Chondrocyte (in vitro differentiated cells): Measurements from ENCODE around the gene NAALADL2. TPM values are rescaled to one million over a fixed set of nuclear protein-coding genes. Genes with fewer than 3 reads are reported as not detected.
"Not testable (repeated sequence)": the region's sequence is repeated elsewhere in the genome, so short reads cannot be mapped to it uniquely, and the experiment has no call there.

ENCODE experiments used
- DNase-seq: peaks from one replicate; pipeline ENCODE4 v3.0.0; 2021; ENCODE audit warnings: mixed read lengths, low spot score
- H3K27ac Mint-ChIP-seq: one replicate; pipeline ENCODE4 v1.8.0; 2021; ENCODE audit warnings: mild to moderate bottlenecking, moderate library complexity, mixed read lengths; ENCODE audit not compliant: unreplicated experiment
- H3K27me3 Mint-ChIP-seq: 2 replicates; pipeline ENCODE4 v1.8.0; 2021; ENCODE audit warnings: low read depth, mixed read lengths
- H3K36me3 Mint-ChIP-seq: 2 replicates; pipeline ENCODE4 v1.8.0; 2021; ENCODE audit warnings: low read depth, mixed read lengths
- H3K4me1 Mint-ChIP-seq: 2 replicates; pipeline ENCODE4 v1.8.0; 2021; ENCODE audit warnings: low read depth, mild to moderate bottlenecking, mixed read lengths
- H3K4me3 Mint-ChIP-seq: one replicate; pipeline ENCODE4 v1.8.0; 2021; ENCODE audit warnings: mild to moderate bottlenecking, moderate library complexity, mixed read lengths; ENCODE audit not compliant: unreplicated experiment
- H3K9me3 Mint-ChIP-seq: 2 replicates; pipeline ENCODE4 v1.8.0; 2021; ENCODE audit warnings: low read depth, mixed read lengths
- total RNA-seq: library from RNA; stranded (reverse); gene quantifications from 3 replicates; pipeline ENCODE4 v1.2.1, GENCODE V29; 2021
- TF ChIP-seq, protein P1 (sequence below): fragments of 200-600 bp; sonication (generic); IDR thresholded peaks from 2 replicates; pipeline ENCODE4 v1.5.0; 2021; ENCODE audit warnings: antibody characterized with exemption, mild to moderate bottlenecking, moderate library complexity

NAALADL2 gene
- total RNA-seq, 1 donor from 2014 or later, result 8.0 TPM

DNA sequence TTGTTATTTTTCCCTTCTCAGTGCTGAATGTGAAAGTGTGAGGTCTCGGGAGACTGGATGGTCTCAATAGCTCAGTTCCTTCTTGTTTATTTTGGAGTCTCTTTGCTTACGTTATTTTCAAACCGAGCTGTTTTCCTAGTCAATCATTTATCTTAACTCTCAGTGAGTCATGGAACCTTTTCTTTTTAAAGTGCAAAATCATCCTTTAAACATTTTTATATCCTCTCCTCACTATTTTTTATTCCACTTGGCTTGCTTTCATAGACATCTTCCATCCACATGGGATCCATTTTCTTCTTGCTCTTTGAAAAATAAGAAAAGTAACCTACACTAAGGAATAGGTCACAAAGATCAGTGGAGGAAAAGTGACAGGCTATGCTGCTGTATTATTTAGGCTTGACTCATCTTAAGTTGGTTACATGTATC lies 497.8 kb downstream of the NAALADL2 start:
- Mint-ChIP-seq H3K36me3 (peaks cover 2% of the 10 kb centered on the region), H3K27me3 (no peaks in the 10 kb centered on the region), H3K4me1 (peaks cover 11% of the 10 kb centered on the region), H3K9me3 (peaks cover 7% of the 10 kb centered on the region), H3K27ac (no peak overlapping the region), H3K4me3 (no peak overlapping the region)
- no peak for DNase-seq
- TF ChIP-seq, protein P1, sequence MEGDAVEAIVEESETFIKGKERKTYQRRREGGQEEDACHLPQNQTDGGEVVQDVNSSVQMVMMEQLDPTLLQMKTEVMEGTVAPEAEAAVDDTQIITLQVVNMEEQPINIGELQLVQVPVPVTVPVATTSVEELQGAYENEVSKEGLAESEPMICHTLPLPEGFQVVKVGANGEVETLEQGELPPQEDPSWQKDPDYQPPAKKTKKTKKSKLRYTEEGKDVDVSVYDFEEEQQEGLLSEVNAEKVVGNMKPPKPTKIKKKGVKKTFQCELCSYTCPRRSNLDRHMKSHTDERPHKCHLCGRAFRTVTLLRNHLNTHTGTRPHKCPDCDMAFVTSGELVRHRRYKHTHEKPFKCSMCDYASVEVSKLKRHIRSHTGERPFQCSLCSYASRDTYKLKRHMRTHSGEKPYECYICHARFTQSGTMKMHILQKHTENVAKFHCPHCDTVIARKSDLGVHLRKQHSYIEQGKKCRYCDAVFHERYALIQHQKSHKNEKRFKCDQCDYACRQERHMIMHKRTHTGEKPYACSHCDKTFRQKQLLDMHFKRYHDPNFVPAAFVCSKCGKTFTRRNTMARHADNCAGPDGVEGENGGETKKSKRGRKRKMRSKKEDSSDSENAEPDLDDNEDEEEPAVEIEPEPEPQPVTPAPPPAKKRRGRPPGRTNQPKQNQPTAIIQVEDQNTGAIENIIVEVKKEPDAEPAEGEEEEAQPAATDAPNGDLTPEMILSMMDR, result no peak

DNA sequence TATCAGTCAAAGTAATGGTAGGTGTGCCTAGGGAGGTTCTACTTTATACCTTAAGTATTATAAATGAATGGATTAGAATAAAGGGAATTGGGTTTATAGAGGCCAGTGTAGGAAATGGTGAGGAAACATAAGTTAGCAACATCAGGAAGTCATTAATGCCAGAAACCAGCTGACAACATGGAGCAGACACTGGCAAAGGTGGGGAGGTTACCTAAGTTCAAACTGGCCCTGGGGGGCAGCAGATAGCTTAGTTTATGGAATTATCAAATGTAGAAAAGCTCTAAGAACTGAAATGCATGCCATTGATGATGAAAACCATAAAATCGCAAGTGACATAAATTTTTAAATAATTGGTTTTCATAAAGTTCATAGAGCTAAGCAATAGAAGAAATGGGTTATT lies 498.6 kb downstream of the NAALADL2 start:
- H3K4me1 Mint-ChIP-seq, result peaks cover 11% of the 10 kb centered on the region
- H3K27ac Mint-ChIP-seq, result no peak overlapping the region
- no peaks in the 10 kb centered on the region for H3K27me3 Mint-ChIP-seq
- H3K36me3 Mint-ChIP-seq, result peaks cover 5% of the 10 kb centered on the region
- DNase-seq, result no peak
- no peak overlapping the region for H3K4me3 Mint-ChIP-seq
- TF ChIP-seq, protein P1, result no peak
- H3K9me3 Mint-ChIP-seq, result peaks cover 14% of the 10 kb centered on the region

DNA sequence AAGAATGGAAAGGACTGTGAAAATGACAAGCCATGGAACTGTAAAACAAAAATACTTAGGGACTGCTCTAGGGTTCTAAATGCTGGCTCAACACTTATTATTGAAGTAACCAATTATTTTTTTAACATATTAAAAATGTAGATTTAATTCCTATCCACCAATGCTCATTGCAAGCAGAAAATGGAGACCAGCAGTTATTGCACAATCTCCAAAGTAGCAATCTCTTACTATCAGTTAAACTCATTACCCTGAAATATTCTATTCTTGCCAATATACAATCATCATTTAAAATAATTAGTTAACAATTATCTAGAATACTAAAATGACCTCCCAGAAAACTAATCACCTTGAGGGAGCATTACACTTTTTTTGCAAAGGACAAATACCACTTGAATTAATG lies 499.8 kb downstream of the NAALADL2 start:
- no peak for DNase-seq
- H3K9me3 Mint-ChIP-seq, result peaks cover 17% of the 10 kb centered on the region
- H3K36me3 Mint-ChIP-seq, result peaks cover 6% of the 10 kb centered on the region
- H3K27ac Mint-ChIP-seq, result no peak overlapping the region
- H3K4me1 Mint-ChIP-seq, result peaks cover 12% of the 10 kb centered on the region
- H3K27me3 Mint-ChIP-seq, result no peaks in the 10 kb centered on the region
- TF ChIP-seq, protein P1, result no peak
- H3K4me3 Mint-ChIP-seq, result no peak overlapping the region

DNA sequence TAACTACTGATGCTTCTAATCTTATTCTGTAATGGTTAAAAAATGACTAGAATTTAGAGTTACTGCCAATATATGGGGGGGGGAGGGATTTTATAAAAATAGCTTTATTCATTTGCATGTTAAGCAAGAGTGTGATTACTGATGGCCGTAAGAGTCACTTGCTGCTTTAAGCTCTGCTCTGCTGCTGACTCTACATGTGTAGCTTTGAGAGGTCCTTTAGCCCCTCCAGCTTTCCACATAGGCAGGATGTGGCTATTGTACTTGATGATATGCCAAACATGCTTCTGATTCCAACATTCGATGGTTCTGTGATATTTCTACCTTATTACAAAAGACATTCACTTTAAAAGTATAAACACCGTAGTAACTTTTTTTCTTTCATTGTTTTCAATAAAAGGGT lies 511.3 kb downstream of the NAALADL2 start:
- not testable (repeated sequence) for H3K4me3 Mint-ChIP-seq, DNase-seq, H3K27ac Mint-ChIP-seq, H3K4me1 Mint-ChIP-seq, H3K9me3 Mint-ChIP-seq, H3K36me3 Mint-ChIP-seq, H3K27me3 Mint-ChIP-seq

DNA sequence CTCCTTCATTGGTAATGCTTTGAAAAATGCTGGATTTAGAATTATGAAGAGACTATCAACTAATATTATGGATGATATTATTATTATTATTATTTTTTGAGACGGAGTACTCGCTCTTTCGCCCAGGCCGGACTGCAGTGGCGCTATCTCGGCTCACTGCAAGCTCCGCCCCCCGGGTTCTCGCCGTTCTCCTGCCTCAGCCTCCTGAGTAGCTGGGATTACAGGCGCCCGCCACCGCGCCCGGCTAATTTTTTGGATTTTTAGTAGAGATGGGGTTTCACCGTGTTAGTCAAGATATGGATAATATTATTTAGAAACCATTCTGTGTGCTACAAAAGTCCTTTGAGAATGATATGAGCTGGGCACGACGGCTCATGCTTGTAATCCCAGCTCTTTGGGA lies 512.1 kb downstream of the NAALADL2 start:
- not testable (repeated sequence) for H3K27ac Mint-ChIP-seq

DNA sequence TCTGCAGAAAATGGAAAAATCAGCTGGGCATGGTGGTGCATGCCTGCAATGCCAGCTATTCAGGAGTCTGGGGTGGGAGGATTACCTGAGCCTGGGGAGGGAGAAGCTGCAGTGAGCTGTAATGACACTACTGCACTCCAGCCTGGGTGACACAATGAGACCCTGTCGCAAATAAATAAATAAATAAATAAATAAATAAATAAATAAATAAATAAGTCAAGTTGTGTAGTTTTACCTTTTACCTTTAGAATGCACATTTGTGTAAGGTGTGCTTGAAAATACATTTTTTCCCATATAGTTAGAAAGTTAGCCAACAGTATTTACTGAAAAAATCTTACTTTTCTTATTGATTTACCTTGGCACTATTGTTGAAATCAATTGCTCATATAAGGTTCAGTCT lies 515.6 kb downstream of the NAALADL2 start:
- Mint-ChIP-seq H3K27me3 (no peaks in the 10 kb centered on the region), H3K36me3 (no peaks in the 10 kb centered on the region), H3K9me3 (peaks cover 3% of the 10 kb centered on the region), H3K4me1 (peaks cover 6% of the 10 kb centered on the region), H3K4me3 (no peak overlapping the region), H3K27ac (no peak overlapping the region)
- DNase-seq, result no peak
- TF ChIP-seq, protein P1, result no peak

More for the DNA sequence above, 512.1 kb downstream of the NAALADL2 start:
- not testable (repeated sequence) for H3K27me3 Mint-ChIP-seq, H3K4me3 Mint-ChIP-seq, H3K4me1 Mint-ChIP-seq, H3K36me3 Mint-ChIP-seq, H3K9me3 Mint-ChIP-seq, DNase-seq
